Glutamatergic neuron (in vitro differentiated cells): ENCODE results near the gene DRC3. TPM values are rescaled to one million over a fixed set of nuclear protein-coding genes. Genes with fewer than 3 reads are reported as not detected.

Experiments
- DNase-seq: peaks from one replicate; pipeline ENCODE4 v3.0.0; 2022
- H3K27ac Mint-ChIP-seq: one replicate; pipeline ENCODE4 v1.8.0; 2020; ENCODE audit warnings: mild to moderate bottlenecking, mixed read lengths, inconsistent platforms; ENCODE audit not compliant: unreplicated experiment
- H3K27me3 Mint-ChIP-seq: one replicate; pipeline ENCODE4 v1.8.0; 2020; ENCODE audit warnings: mild to moderate bottlenecking, moderate library complexity, mixed read lengths, inconsistent platforms; ENCODE audit not compliant: unreplicated experiment
- H3K36me3 Mint-ChIP-seq: one replicate; pipeline ENCODE4 v1.8.0; 2020; ENCODE audit warnings: mild to moderate bottlenecking, mixed read lengths, inconsistent platforms; ENCODE audit not compliant: unreplicated experiment
- H3K4me1 Mint-ChIP-seq: one replicate; pipeline ENCODE4 v1.8.0; 2020; ENCODE audit warnings: mild to moderate bottlenecking, low read depth, mixed read lengths, inconsistent platforms; ENCODE audit not compliant: unreplicated experiment
- H3K4me3 Mint-ChIP-seq: one replicate; pipeline ENCODE4 v1.8.0; 2020; ENCODE audit warnings: mild to moderate bottlenecking, mixed read lengths, inconsistent platforms; ENCODE audit not compliant: unreplicated experiment
- H3K9me3 Mint-ChIP-seq: one replicate; pipeline ENCODE4 v1.8.0; 2020; ENCODE audit warnings: mild to moderate bottlenecking, moderate library complexity, mixed read lengths, inconsistent platforms; ENCODE audit not compliant: unreplicated experiment
- CTCF ChIP-seq: fragments of 200-600 bp; sonication (generic); IDR thresholded peaks from one replicate; pipeline ENCODE4 v1.5.0; 2021; ENCODE audit not compliant: partially characterized antibody, unreplicated experiment
- total RNA-seq: library from RNA; stranded (reverse); fragmentation: NEBNext Ultra II Directional; extraction: Animal tissue kit (Norgen Biotek cat#: 25700); gene quantifications from one replicate; pipeline ENCODE4 v1.2.1, GENCODE V29; 2021; ENCODE audit not compliant: unreplicated experiment

DRC3 gene
- total RNA-seq, 1 donor from 2014 or later, result 0.29 TPM

- H3K4me3 Mint-ChIP-seq, result no peak overlapping the region
- no peak for DNase-seq
- H3K27me3 Mint-ChIP-seq, result peaks cover 5% of the 10 kb centered on the region
- H3K27ac Mint-ChIP-seq, result no peak overlapping the region
- peaks cover 5% of the 10 kb centered on the region for H3K36me3 Mint-ChIP-seq
- H3K4me1 Mint-ChIP-seq, result peaks cover 27% of the 10 kb centered on the region
- H3K9me3 Mint-ChIP-seq, result peaks cover 11% of the 10 kb centered on the region
- TF ChIP-seq CTCF, result no peak
These were observed 63.0 kb downstream of the DRC3 start for GRCh38 chr17:18035704-18036103.

- DNase-seq, result no peak
- no peak for TF ChIP-seq CTCF
- H3K4me3 Mint-ChIP-seq, result peak overlapping the region; percentile 99
- H3K36me3 Mint-ChIP-seq, result peaks cover 5% of the 10 kb centered on the region
- H3K4me1 Mint-ChIP-seq, result peaks cover 24% of the 10 kb centered on the region
- H3K27me3 Mint-ChIP-seq, result peaks cover 5% of the 10 kb centered on the region
- peak overlapping the region; percentile 15 for H3K27ac Mint-ChIP-seq
- H3K9me3 Mint-ChIP-seq, result peaks cover 11% of the 10 kb centered on the region
These were observed 64.8 kb downstream of the DRC3 start for GRCh38 chr17:18037486-18037885.

GRCh38 chr17:18038149-18038850, 65.6 kb downstream of the DRC3 start:
- Mint-ChIP-seq H3K4me1 (peaks cover 24% of the 10 kb centered on the region), H3K27ac (no peak overlapping the region)

GRCh38 chr17:18038861-18039534, 66.3 kb downstream of the DRC3 start, which contains the start of the genes ATPAF2 and GID4:
Gene ATPAF2, minus strand, starts transcription at chr17:18039168. Its CDS starts 155 bp downstream, at chr17:18039013.
Gene GID4, plus strand, starts transcription at chr17:18039408. Its CDS starts 57 bp downstream, at chr17:18039465.
- H3K36me3 Mint-ChIP-seq, result peaks cover 5% of the 10 kb centered on the region
- peak within 1 kb of the TSS; percentile 99 for H3K4me3 Mint-ChIP-seq
- peak within 1 kb of the TSS; percentile 94 for H3K27ac Mint-ChIP-seq

More at GRCh38 chr17:18038149-18038850, 65.6 kb downstream of the DRC3 start:
- Mint-ChIP-seq H3K4me3 (peak overlapping the region; percentile 99), H3K36me3 (peaks cover 5% of the 10 kb centered on the region), H3K9me3 (peaks cover 11% of the 10 kb centered on the region), H3K27me3 (peaks cover 5% of the 10 kb centered on the region)
- no peak for DNase-seq
- TF ChIP-seq CTCF, result no peak

More at GRCh38 chr17:18038861-18039534, 66.3 kb downstream of the DRC3 start, which contains the start of the genes ATPAF2 and GID4:
- no peak for TF ChIP-seq CTCF
- H3K4me1 Mint-ChIP-seq, result peaks cover 24% of the 10 kb centered on the region
- H3K9me3 Mint-ChIP-seq, result peaks cover 11% of the 10 kb centered on the region
- peaks cover 5% of the 10 kb centered on the region for H3K27me3 Mint-ChIP-seq
- peak; percentile 100 for DNase-seq
